Measurements from ENCODE around the gene SERPINH1. TPM values are rescaled to one million over a fixed set of nuclear protein-coding genes. Genes with fewer than 3 reads are reported as not detected.

Gene SERPINH1
- total and polyA plus RNA-seq, 2 of the 13 experiments (the other 11 are each of a cell fraction or from before 2014, with no cell fraction given): 83.6 to 83.8 TPM

DNA sequence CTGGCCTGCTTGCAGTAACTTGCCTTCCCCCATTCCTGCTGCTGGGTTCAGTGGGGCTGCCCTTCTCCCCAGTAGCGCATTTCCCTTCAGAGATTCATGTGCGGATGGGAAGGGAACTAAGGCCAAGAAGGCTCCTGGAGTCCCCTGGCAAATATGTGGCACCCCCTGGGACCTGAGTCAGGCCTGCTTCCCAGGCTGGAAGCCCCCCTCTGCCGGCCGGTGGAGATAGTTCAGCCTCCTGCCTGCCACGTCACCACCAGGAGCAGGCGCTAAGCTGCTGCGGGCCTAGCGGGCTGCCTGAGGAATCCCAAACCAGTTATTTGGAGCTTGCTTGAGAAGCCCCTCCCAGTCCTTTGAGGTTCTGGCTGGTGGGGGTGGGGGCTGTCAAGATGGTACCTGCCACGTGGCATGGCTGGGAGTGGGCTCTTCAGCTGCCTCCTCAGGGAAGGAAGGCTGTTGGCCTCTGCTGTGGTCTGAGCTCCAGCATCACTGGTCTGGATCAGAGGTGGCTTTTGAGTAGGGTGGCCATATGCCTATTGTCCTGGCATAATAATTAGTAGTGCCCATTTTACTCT is 2.0 kb downstream of the SERPINH1 start (continued):
- TF ChIP-seq, protein P1, sequence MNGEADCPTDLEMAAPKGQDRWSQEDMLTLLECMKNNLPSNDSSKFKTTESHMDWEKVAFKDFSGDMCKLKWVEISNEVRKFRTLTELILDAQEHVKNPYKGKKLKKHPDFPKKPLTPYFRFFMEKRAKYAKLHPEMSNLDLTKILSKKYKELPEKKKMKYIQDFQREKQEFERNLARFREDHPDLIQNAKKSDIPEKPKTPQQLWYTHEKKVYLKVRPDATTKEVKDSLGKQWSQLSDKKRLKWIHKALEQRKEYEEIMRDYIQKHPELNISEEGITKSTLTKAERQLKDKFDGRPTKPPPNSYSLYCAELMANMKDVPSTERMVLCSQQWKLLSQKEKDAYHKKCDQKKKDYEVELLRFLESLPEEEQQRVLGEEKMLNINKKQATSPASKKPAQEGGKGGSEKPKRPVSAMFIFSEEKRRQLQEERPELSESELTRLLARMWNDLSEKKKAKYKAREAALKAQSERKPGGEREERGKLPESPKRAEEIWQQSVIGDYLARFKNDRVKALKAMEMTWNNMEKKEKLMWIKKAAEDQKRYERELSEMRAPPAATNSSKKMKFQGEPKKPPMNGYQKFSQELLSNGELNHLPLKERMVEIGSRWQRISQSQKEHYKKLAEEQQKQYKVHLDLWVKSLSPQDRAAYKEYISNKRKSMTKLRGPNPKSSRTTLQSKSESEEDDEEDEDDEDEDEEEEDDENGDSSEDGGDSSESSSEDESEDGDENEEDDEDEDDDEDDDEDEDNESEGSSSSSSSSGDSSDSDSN (CRISPR knock-in tag; IDR thresholded peaks at IDR 0.05): peak; percentile 47; the same call in 1 of the 2 replicates
- 0 out of 2 replicates have a peak, but pooled peaks have one; percentile 24 for TF ChIP-seq MEF2D (CRISPR knock-in tag; IDR thresholded peaks at IDR 0.05)
- TF ChIP-seq EP300 (IDR thresholded peaks at IDR 0.05; ENCODE audit: low read depth in 2 of 2, low read length in 2 of 2): no peak
- no peak for TF ChIP-seq EP300 (CRISPR knock-in tag; IDR thresholded peaks at IDR 0.05; ENCODE audit: borderline replicate concordance)
- TF ChIP-seq ZBTB33 (CRISPR knock-in tag; IDR thresholded peaks at IDR 0.05): peak; percentile 95
- TF ChIP-seq, protein P2, sequence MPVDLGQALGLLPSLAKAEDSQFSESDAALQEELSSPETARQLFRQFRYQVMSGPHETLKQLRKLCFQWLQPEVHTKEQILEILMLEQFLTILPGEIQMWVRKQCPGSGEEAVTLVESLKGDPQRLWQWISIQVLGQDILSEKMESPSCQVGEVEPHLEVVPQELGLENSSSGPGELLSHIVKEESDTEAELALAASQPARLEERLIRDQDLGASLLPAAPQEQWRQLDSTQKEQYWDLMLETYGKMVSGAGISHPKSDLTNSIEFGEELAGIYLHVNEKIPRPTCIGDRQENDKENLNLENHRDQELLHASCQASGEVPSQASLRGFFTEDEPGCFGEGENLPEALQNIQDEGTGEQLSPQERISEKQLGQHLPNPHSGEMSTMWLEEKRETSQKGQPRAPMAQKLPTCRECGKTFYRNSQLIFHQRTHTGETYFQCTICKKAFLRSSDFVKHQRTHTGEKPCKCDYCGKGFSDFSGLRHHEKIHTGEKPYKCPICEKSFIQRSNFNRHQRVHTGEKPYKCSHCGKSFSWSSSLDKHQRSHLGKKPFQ (CRISPR knock-in tag; IDR thresholded peaks at IDR 0.05; ENCODE audit: insufficient replicate concordance): no peak
- TF ChIP-seq YEATS2 (CRISPR knock-in tag; IDR thresholded peaks at IDR 0.05; ENCODE audit: borderline replicate concordance): peak; percentile 62; the same call in 1 of the 2 replicates
- TF ChIP-seq ATM (IDR thresholded peaks at IDR 0.05; ENCODE audit: borderline replicate concordance): no peak
- no peak for TF ChIP-seq FUBP1 (CRISPR knock-in tag; IDR thresholded peaks at IDR 0.05; ENCODE audit: borderline replicate concordance)
- no peak for TF ChIP-seq ZNF781 (CRISPR knock-in tag; IDR thresholded peaks at IDR 0.05; ENCODE audit: borderline replicate concordance, not compliant biosample characterization)
- TF ChIP-seq, protein P3, sequence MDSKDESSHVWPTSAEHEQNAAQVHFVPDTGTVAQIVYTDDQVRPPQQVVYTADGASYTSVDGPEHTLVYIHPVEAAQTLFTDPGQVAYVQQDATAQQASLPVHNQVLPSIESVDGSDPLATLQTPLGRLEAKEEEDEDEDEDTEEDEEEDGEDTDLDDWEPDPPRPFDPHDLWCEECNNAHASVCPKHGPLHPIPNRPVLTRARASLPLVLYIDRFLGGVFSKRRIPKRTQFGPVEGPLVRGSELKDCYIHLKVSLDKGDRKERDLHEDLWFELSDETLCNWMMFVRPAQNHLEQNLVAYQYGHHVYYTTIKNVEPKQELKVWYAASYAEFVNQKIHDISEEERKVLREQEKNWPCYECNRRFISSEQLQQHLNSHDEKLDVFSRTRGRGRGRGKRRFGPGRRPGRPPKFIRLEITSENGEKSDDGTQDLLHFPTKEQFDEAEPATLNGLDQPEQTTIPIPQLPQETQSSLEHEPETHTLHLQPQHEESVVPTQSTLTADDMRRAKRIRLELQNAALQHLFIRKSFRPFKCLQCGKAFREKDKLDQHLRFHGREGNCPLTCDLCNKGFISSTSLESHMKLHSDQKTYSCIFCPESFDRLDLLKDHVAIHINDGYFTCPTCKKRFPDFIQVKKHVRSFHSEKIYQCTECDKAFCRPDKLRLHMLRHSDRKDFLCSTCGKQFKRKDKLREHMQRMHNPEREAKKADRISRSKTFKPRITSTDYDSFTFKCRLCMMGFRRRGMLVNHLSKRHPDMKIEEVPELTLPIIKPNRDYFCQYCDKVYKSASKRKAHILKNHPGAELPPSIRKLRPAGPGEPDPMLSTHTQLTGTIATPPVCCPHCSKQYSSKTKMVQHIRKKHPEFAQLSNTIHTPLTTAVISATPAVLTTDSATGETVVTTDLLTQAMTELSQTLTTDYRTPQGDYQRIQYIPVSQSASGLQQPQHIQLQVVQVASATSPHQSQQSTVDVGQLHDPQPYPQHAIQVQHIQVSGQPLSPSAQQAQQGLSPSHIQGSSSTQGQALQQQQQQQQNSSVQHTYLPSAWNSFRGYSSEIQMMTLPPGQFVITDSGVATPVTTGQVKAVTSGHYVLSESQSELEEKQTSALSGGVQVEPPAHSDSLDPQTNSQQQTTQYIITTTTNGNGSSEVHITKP (CRISPR knock-in tag; IDR thresholded peaks at IDR 0.05; ENCODE audit: low read depth): peak; percentile 33; the same call in 1 of the 2 replicates

All from HepG2 (cell line).